Calu3 (cell line): ENCODE results near the gene CTSD. TPM values are rescaled to one million over a fixed set of nuclear protein-coding genes. Genes with fewer than 3 reads are reported as not detected.

Source experiments
- BruUV-seq: library from RNA; stranded (reverse); fragments of 400-500 nt; replicated peaks from 2 replicates; lab custom pipeline; 2021; lab: Mats Ljungman, UMichigan
- CTCF ChIA-PET: fragments of 300-600 bp; sonication (Branson Sonifier 250); formaldehyde crosslinking; loops from one replicate; lab custom pipeline; 2022; ENCODE audit warnings: antibody characterized with exemption; lab: Charles Lee
- DNase-seq: peaks from one replicate; pipeline ENCODE4 v3.0.0; 2022
- H3K27ac Mint-ChIP-seq: one replicate; pipeline ENCODE4 v1.8.0; 2022; ENCODE audit warnings: mixed read lengths; ENCODE audit not compliant: unreplicated experiment
- H3K27me3 Mint-ChIP-seq: one replicate; pipeline ENCODE4 v1.8.0; 2022; ENCODE audit warnings: mixed read lengths; ENCODE audit not compliant: unreplicated experiment
- H3K36me3 Mint-ChIP-seq: one replicate; pipeline ENCODE4 v1.8.0; 2022; ENCODE audit warnings: mild to moderate bottlenecking, moderate library complexity, mixed read lengths; ENCODE audit not compliant: insufficient read depth, unreplicated experiment
- H3K4me1 Mint-ChIP-seq: one replicate; pipeline ENCODE4 v1.8.0; 2022; ENCODE audit warnings: mild to moderate bottlenecking, low read depth, mixed read lengths; ENCODE audit not compliant: unreplicated experiment
- H3K4me3 Mint-ChIP-seq: one replicate; pipeline ENCODE4 v1.8.0; 2022; ENCODE audit warnings: mild to moderate bottlenecking, low read depth, moderate library complexity, mixed read lengths; ENCODE audit not compliant: unreplicated experiment
- H3K9me3 Mint-ChIP-seq: one replicate; pipeline ENCODE4 v1.8.0; 2022; ENCODE audit warnings: low read depth, mixed read lengths; ENCODE audit not compliant: unreplicated experiment
- CTCF ChIP-seq: fragments of 200-600 bp; IDR thresholded peaks from one replicate; pipeline ENCODE4 v1.8.0; 2022; ENCODE audit warnings: antibody characterized with exemption; ENCODE audit not compliant: unreplicated experiment
- intact Hi-C: fragments of 100-400 bp; cut with micrococcal nuclease; formaldehyde crosslinking; loops from one replicate; pipeline ENCODE4 v1.10.0; 2022; ENCODE audit not compliant: unreplicated experiment
- total RNA-seq: library from RNA; stranded (reverse); gene quantifications from 2 replicates; pipeline ENCODE4 v1.2.3, GENCODE V29; 2022

The CTSD gene
- total RNA-seq, 1 experiment from 2014 or later, result 531 TPM

GRCh38 chr11:1797391-1798125 is 33.8 kb upstream of the CTSD start:
- peaks cover 26% of the 10 kb centered on the region for H3K27me3 Mint-ChIP-seq
- H3K4me1 Mint-ChIP-seq, result no peaks in the 10 kb centered on the region
- TF ChIP-seq CTCF, result no peak
- no TSS peak for BruUV-seq
- H3K36me3 Mint-ChIP-seq, result no peaks in the 10 kb centered on the region
- CTCF ChIA-PET, result no interaction called here
- H3K9me3 Mint-ChIP-seq, result no peaks in the 10 kb centered on the region
- intact Hi-C loops, result no loop called here
- DNase-seq, result no peak
- no peak overlapping the region for H3K4me3 Mint-ChIP-seq
- no peak overlapping the region for H3K27ac Mint-ChIP-seq

GRCh38 chr11:1796413-1797011 is 32.8 kb upstream of the CTSD start:
- TF ChIP-seq CTCF, result no peak
- Mint-ChIP-seq H3K27me3 (peaks cover 27% of the 10 kb centered on the region), H3K27ac (no peak overlapping the region), H3K36me3 (no peaks in the 10 kb centered on the region), H3K9me3 (no peaks in the 10 kb centered on the region), H3K4me3 (no peak overlapping the region), H3K4me1 (no peaks in the 10 kb centered on the region)
- BruUV-seq, result no TSS peak
- DNase-seq, result no peak
- intact Hi-C loops, result no loop called here
- CTCF ChIA-PET, result interaction anchor here (0.5 to 0.7 kb wide), 2 partner anchors 234 to 509 kb away, joined by 3 read pairs; no protein-coding TSS in a partner anchor

GRCh38 chr11:1793081-1793480 is 29.4 kb upstream of the CTSD start:
- no TSS peak for BruUV-seq

GRCh38 chr11:1792461-1792860 is 28.7 kb upstream of the CTSD start:
- intact Hi-C loops, result no loop called here
- peaks cover 35% of the 10 kb centered on the region for H3K27me3 Mint-ChIP-seq
- no TSS peak for BruUV-seq

More at GRCh38 chr11:1793081-1793480, 29.4 kb upstream of the CTSD start:
- no peaks in the 10 kb centered on the region for H3K36me3 Mint-ChIP-seq
- CTCF ChIA-PET, result interaction anchor here (0.7 kb wide), 2 partner anchors 194 to 358 kb away, joined by 4 read pairs; no protein-coding TSS in a partner anchor
- H3K4me1 Mint-ChIP-seq, result no peaks in the 10 kb centered on the region
- peaks cover 41% of the 10 kb centered on the region for H3K27me3 Mint-ChIP-seq
- H3K9me3 Mint-ChIP-seq, result no peaks in the 10 kb centered on the region
- no peak for TF ChIP-seq CTCF
- H3K4me3 Mint-ChIP-seq, result no peak overlapping the region
- intact Hi-C loops, result no loop called here
- no peak for DNase-seq
- no peak overlapping the region for H3K27ac Mint-ChIP-seq

More at GRCh38 chr11:1792461-1792860, 28.7 kb upstream of the CTSD start:
- H3K36me3 Mint-ChIP-seq, result no peaks in the 10 kb centered on the region
- CTCF ChIA-PET, result no interaction called here
- H3K4me3 Mint-ChIP-seq, result no peak overlapping the region
- TF ChIP-seq CTCF, result no peak
- no peaks in the 10 kb centered on the region for H3K4me1 Mint-ChIP-seq
- no peaks in the 10 kb centered on the region for H3K9me3 Mint-ChIP-seq
- H3K27ac Mint-ChIP-seq, result no peak overlapping the region
- no peak for DNase-seq
